HepG2 (cell line): ENCODE results near the gene ACADS. TPM values are rescaled to one million over a fixed set of nuclear protein-coding genes. Genes with fewer than 3 reads are reported as not detected.

Experiments
- ATAC-seq: fragments of 200-7000 bp; cut with Tn5 transposase; 3 replicates; pipeline ENCODE4 v1.9.1; 2020; ENCODE audit warnings: mild to moderate bottlenecking, moderate library complexity
- BruUV-seq: library from RNA; stranded (reverse); fragments of 400-500 nt; replicated peaks from 2 replicates; lab custom pipeline; 2021; lab: Mats Ljungman, UMichigan
- CTCF ChIA-PET: fragments of 300-600 bp; formaldehyde crosslinking; extraction: SDS; loops from one replicate; lab custom pipeline; 2021; ENCODE audit warnings: low total read pairs, inconsistent platforms, low intra/inter-chr PET ratio; lab: Yijun Ruan, JAX
- POLR2A ChIA-PET: fragments of 350-600 bp; sonication (Branson Sonifier 250); formaldehyde crosslinking; loops from one replicate; lab custom pipeline; 2020; ENCODE audit warnings: antibody characterized with exemption, inconsistent platforms; lab: Yijun Ruan, JAX
- DNase-seq: peaks from one replicate; pipeline ENCODE4 v3.0.0-alpha.2; 2015; ENCODE audit warnings: low spot score
- FAIRE-seq: peaks from 3 replicates; lab custom pipeline; 2011; peaks lifted over from hg19 to GRCh38; lab: Jason Lieb, UNC
- H2AFZ ChIP-seq: one replicate; pipeline ENCODE4 v1.6.1; 2011; ENCODE audit warnings: low read length, inconsistent platforms
- H3K27ac ChIP-seq: fragments of 300-600 bp; 3 replicates; pipeline ENCODE4 v1.8.0; 2011; ENCODE audit warnings: mixed run types, mild to moderate bottlenecking, mixed read lengths, low read length, inconsistent platforms; ENCODE audit not compliant: insufficient read depth; ENCODE audit errors: extremely low read length
- H3K27me3 ChIP-seq, 2 experiments: fragments of 200-600 bp in 1 of 2; 2 replicates in 1 of 2; 3 replicates in 1 of 2; pipeline versions ENCODE4 v1.6.0 to v1.8.0; 2011; ENCODE audit warnings: low read length in 2 of 2, mild to moderate bottlenecking in 2 of 2, moderate library complexity in 2 of 2, inconsistent platforms in 1 of 2; ENCODE audit not compliant: insufficient read depth in 2 of 2, control insufficient read depth in 1 of 2
- H3K36me3 ChIP-seq, 2 experiments: fragments of 200-600 bp in 1 of 2; replicated peaks in 1 of 2; 2 replicates in 1 of 2; 3 replicates in 1 of 2; pipeline versions ENCODE4 v1.5.1 to v1.8.0; 2011; ENCODE audit warnings: low read length in 2 of 2, inconsistent platforms in 1 of 2; ENCODE audit not compliant: insufficient read depth in 2 of 2, control insufficient read depth in 1 of 2
- H3K4me1 ChIP-seq: 2 replicates; pipeline ENCODE4 v1.5.1; 2012; ENCODE audit warnings: low read length, inconsistent platforms; ENCODE audit not compliant: insufficient read depth
- H3K4me2 ChIP-seq: 2 replicates; pipeline ENCODE4 v1.6.0; 2011; ENCODE audit warnings: low read depth, low read length, inconsistent platforms
- H3K4me3 ChIP-seq, 3 experiments: fragments of 200-600 bp in 1 of 3; sonication (generic), shearing (Covaris generic) in 1 of 3; replicated peaks in 1 of 3; 2 replicates each; pipeline ENCODE4 v1.5.1; 2011 to 2016; ENCODE audit warnings: low read length in 3 of 3, inconsistent platforms in 2 of 3, low read depth in 2 of 3, mild to moderate bottlenecking in 2 of 3, control low read depth in 1 of 3, mixed read lengths in 1 of 3; ENCODE audit not compliant: insufficient read depth in 1 of 3
- H3K79me2 ChIP-seq: one replicate; pipeline ENCODE4 v1.6.1; 2011; ENCODE audit warnings: low read length, inconsistent platforms; ENCODE audit not compliant: insufficient read depth
- H3K9ac ChIP-seq: 2 replicates; pipeline ENCODE4 v1.6.0; 2011; ENCODE audit warnings: mild to moderate bottlenecking, low read depth, low read length, inconsistent platforms; ENCODE audit not compliant: insufficient read depth
- H3K9me3 ChIP-seq: 2 replicates; pipeline ENCODE4 v1.5.1; 2012; ENCODE audit warnings: mild to moderate bottlenecking, low read length
- H4K20me1 ChIP-seq: 2 replicates; pipeline ENCODE4 v1.6.0; 2011; ENCODE audit warnings: inconsistent platforms, mild to moderate bottlenecking, low read length, moderate library complexity; ENCODE audit not compliant: insufficient read depth
- GATA4 ChIP-seq: sonication (generic); IDR thresholded peaks from 2 replicates; pipeline ENCODE4 v1.6.1; 2016; ENCODE audit warnings: antibody characterized with exemption, low read depth, borderline replicate concordance
- HDAC6 ChIP-seq: fragments of 200-600 bp; sonication (generic); IDR thresholded peaks from 2 replicates; pipeline ENCODE4 v1.7.0; 2017; ENCODE audit warnings: mild to moderate bottlenecking, antibody characterized with exemption, low read length, low read depth
- JUN ChIP-seq: sonication (generic); formaldehyde crosslinking; IDR thresholded peaks from 2 replicates; pipeline ENCODE4 v1.4.0; 2020; ENCODE audit warnings: mild to moderate bottlenecking, missing genetic modification reagents
- RCOR2 ChIP-seq: IDR thresholded peaks from 2 replicates; pipeline ENCODE4 v1.6.1; 2016; ENCODE audit warnings: missing biosample characterization, missing genetic modification reagents
- SMAD9 ChIP-seq: sonication (generic); formaldehyde crosslinking; IDR thresholded peaks from 2 replicates; pipeline ENCODE4 v1.5.1; 2020; ENCODE audit warnings: mild to moderate bottlenecking, missing genetic modification reagents
- SYNCRIP ChIP-seq: fragments of 200-400 bp; formaldehyde crosslinking; IDR thresholded peaks from 2 replicates; pipeline ENCODE4 v1.6.1; 2018; ENCODE audit warnings: mild to moderate bottlenecking, low read depth, low read length; ENCODE audit not compliant: insufficient read depth
- ZNF501 ChIP-seq: sonication (generic); formaldehyde crosslinking; IDR thresholded peaks from 2 replicates; pipeline ENCODE4 v1.5.1; 2020; ENCODE audit warnings: mild to moderate bottlenecking, moderate library complexity, missing genetic modification reagents
- ZNF749 ChIP-seq: sonication (generic); formaldehyde crosslinking; IDR thresholded peaks from 2 replicates; pipeline ENCODE4 v1.8.0; 2022; ENCODE audit warnings: mild to moderate bottlenecking, missing genetic modification reagents, moderate library complexity, borderline replicate concordance
- ZNF790 ChIP-seq: sonication (generic); formaldehyde crosslinking; IDR thresholded peaks from 2 replicates; pipeline ENCODE4 v1.8.0; 2022; ENCODE audit warnings: missing genetic modification reagents, mild to moderate bottlenecking, borderline replicate concordance
- ZNF816 ChIP-seq: sonication (generic); formaldehyde crosslinking; IDR thresholded peaks from 2 replicates; pipeline ENCODE4 v1.8.0; 2022; ENCODE audit warnings: missing genetic modification reagents, mild to moderate bottlenecking, borderline replicate concordance
- WGBS: methylation state at CpG from one replicate; pipeline ENCODE4 v1.1.6; 2017; ENCODE audit warnings: low lambda C conversion rate; 5-methylcytosine and 5-hydroxymethylcytosine counted together
- in situ Hi-C: cut with HindIII; loops from 2 replicates; pipeline ENCODE4 v1.10.0; 2017; ENCODE audit warnings: low pct_unique_long_range_greater_than_20kb; ENCODE audit not compliant: extremely low pct_ligation_motif_present
- intact Hi-C: fragments of 100-400 bp; cut with micrococcal nuclease; formaldehyde crosslinking; loops from one replicate; pipeline ENCODE4 v1.10.0; 2022; ENCODE audit not compliant: unreplicated experiment
- polyA plus RNA-seq, 8 experiments: library from polyadenylated mRNA; depleted of rRNA in 3 of 8; stranded (reverse) in 7 of 8; unstranded in 1 of 8; fragments of >200 nt; fragmentation: Illumina TruSeq in 4 of 8; extraction: Trizol in 4 of 8; gene quantifications; 2 replicates each; pipeline versions ENCODE4 v1.2.1 to v1.2.3, GENCODE V29; 2011 to 2016; ENCODE audit warnings: low read depth in 4 of 8, missing spikeins in 1 of 8, mixed read lengths in 1 of 8; ENCODE audit not compliant: insufficient read depth in 1 of 8
- total RNA-seq, 5 experiments: library from RNA; depleted of rRNA; stranded (reverse); fragments of >200 nt; fragmentation: Illumina TruSeq; extraction: Trizol; gene quantifications; 2 replicates each; pipeline ENCODE4 v1.2.3, GENCODE V29; 2016; ENCODE audit warnings: low read depth in 1 of 5
- TF ChIP-seq, protein P1 (sequence below): sonication (generic); formaldehyde crosslinking; IDR thresholded peaks from 2 replicates; pipeline ENCODE4 v1.4.0; 2020; ENCODE audit warnings: missing genetic modification reagents

The ACADS gene
- total and polyA plus RNA-seq, 2 of the 13 experiments (the other 11 are each of a cell fraction or from before 2014, with no cell fraction given) = 17.4 to 27.7 TPM

- DNase-seq = no peak
- H3K27ac ChIP-seq = no peak overlapping the region
- in situ Hi-C loops (no loop called here), intact Hi-C loops (no loop called here)
- no peak overlapping the region for H3K9ac ChIP-seq
- no peaks in the 10 kb centered on the region for H4K20me1 ChIP-seq
- ChIA-PET POLR2A (interaction anchor here (0.6 kb wide), 1 partner anchor 17 kb away, joined by 5 read pairs; no protein-coding TSS in a partner anchor), CTCF (no interaction called here)
- no TSS peak for BruUV-seq
- H3K4me2 ChIP-seq = no peak overlapping the region
- H3K27me3 ChIP-seq = no peaks in the 10 kb centered on the region
- no peak for TF ChIP-seq SYNCRIP
- no peak for TF ChIP-seq ZNF790 (CRISPR knock-in tag)
- TF ChIP-seq RCOR2 = no peak
- no peak for TF ChIP-seq HDAC6
- no peak for TF ChIP-seq JUN
- no peak for TF ChIP-seq GATA4
- TF ChIP-seq, protein P1, sequence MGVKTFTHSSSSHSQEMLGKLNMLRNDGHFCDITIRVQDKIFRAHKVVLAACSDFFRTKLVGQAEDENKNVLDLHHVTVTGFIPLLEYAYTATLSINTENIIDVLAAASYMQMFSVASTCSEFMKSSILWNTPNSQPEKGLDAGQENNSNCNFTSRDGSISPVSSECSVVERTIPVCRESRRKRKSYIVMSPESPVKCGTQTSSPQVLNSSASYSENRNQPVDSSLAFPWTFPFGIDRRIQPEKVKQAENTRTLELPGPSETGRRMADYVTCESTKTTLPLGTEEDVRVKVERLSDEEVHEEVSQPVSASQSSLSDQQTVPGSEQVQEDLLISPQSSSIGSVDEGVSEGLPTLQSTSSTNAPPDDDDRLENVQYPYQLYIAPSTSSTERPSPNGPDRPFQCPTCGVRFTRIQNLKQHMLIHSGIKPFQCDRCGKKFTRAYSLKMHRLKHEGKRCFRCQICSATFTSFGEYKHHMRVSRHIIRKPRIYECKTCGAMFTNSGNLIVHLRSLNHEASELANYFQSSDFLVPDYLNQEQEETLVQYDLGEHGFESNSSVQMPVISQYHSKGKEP = no peak
- no peak for TF ChIP-seq ZNF501 (CRISPR knock-in tag)
- TF ChIP-seq ZNF816 = no peak
- no peak for TF ChIP-seq SMAD9 (CRISPR knock-in tag)
- TF ChIP-seq ZNF749 (CRISPR knock-in tag) = no peak
- H3K36me3 ChIP-seq = peaks cover 17 to 70% of the 10 kb centered on the region in 2 experiments
- H3K4me3 ChIP-seq = no peak overlapping the region
- no peak overlapping the region for H2AFZ ChIP-seq
- no peaks in the 10 kb centered on the region for H3K79me2 ChIP-seq
- no peak for FAIRE-seq
- 95% methylated on average over 9 of the region's 9 CpGs for WGBS
- H3K4me1 ChIP-seq = no peaks in the 10 kb centered on the region
- no peak for ATAC-seq
- no peaks in the 10 kb centered on the region for H3K9me3 ChIP-seq
These were observed 39.2 kb downstream of the ACADS start for GRCh38 chr12:120764816-120765215.
